Bronchial epithelial cell (primary cell): Measurements from ENCODE around the gene ENTPD2. TPM values are rescaled to one million over a fixed set of nuclear protein-coding genes. Genes with fewer than 3 reads are reported as not detected.

Experiments used
- DNase-seq: peaks from one replicate; pipeline ENCODE4 v3.0.0-alpha.2; 2010; ENCODE audit warnings: low read depth
- FAIRE-seq: peaks from 2 replicates; lab custom pipeline; 2011; peaks lifted over from hg19 to GRCh38; lab: Jason Lieb, UNC
- H3K27me3 ChIP-seq: 2 replicates; pipeline ENCODE4 v1.5.1; 2011; ENCODE audit warnings: low read length; ENCODE audit not compliant: control insufficient read depth, insufficient read depth
- H3K36me3 ChIP-seq: 2 replicates; pipeline ENCODE4 v1.5.1; 2011; ENCODE audit warnings: low read length; ENCODE audit not compliant: control insufficient read depth, insufficient read depth
- H3K4me3 ChIP-seq: 2 replicates; pipeline ENCODE4 v1.5.1; 2011; ENCODE audit warnings: mild to moderate bottlenecking, low read depth, low read length, control low read depth
- CTCF ChIP-seq: IDR thresholded peaks from 2 replicates; pipeline ENCODE4 v1.5.1; 2011; ENCODE audit warnings: mild to moderate bottlenecking, moderate library complexity, low read length, control low read depth, inconsistent platforms; ENCODE audit not compliant: insufficient read depth, severe bottlenecking
- total RNA-seq: library from RNA; depleted of rRNA; stranded (reverse); fragments of >200 nt; gene quantifications from 2 replicates; pipeline ENCODE4 v1.2.1, GENCODE V29; 2014

ENTPD2 gene
- total RNA-seq, 1 donor from 2014 or later, result 0.79 TPM

- H3K4me3 ChIP-seq, result no peak overlapping the region
- no peaks in the 10 kb centered on the region for H3K36me3 ChIP-seq
- DNase-seq (no peak), FAIRE-seq (no peak)
- no peak for TF ChIP-seq CTCF
- H3K27me3 ChIP-seq, result no peaks in the 10 kb centered on the region
Observed at GRCh38 chr9:137058521-137059234, 4.8 kb upstream of the ENTPD2 start.

GRCh38 chr9:137057545-137057944, 3.7 kb upstream of the ENTPD2 start:
- Histone ChIP-seq H3K4me3 (no peak overlapping the region), H3K36me3 (no peaks in the 10 kb centered on the region), H3K27me3 (peaks cover under 1% of the 10 kb centered on the region)
- TF ChIP-seq CTCF, result no peak
- no peak for DNase-seq
- no peak for FAIRE-seq

- no peaks in the 10 kb centered on the region for H3K36me3 ChIP-seq
- no peak overlapping the region for H3K4me3 ChIP-seq
- H3K27me3 ChIP-seq, result peaks cover 3% of the 10 kb centered on the region
- FAIRE-seq (peak; percentile 93), DNase-seq (no peak)
- TF ChIP-seq CTCF, result no peak
Observed at GRCh38 chr9:137056739-137057415, 3.0 kb upstream of the ENTPD2 start.

GRCh38 chr9:137055385-137056364, 1.8 kb upstream of the ENTPD2 start:
- no peak for DNase-seq
- Histone ChIP-seq H3K4me3 (no peak overlapping the region), H3K27me3 (peaks cover 3% of the 10 kb centered on the region), H3K36me3 (no peaks in the 10 kb centered on the region)
- no peak for TF ChIP-seq CTCF
- FAIRE-seq, result no peak

GRCh38 chr9:137054932-137055384, 1.1 kb upstream of the ENTPD2 start:
- H3K36me3 ChIP-seq, result no peaks in the 10 kb centered on the region
- DNase-seq, result no peak
- TF ChIP-seq CTCF, result no peak
- no peak for FAIRE-seq
- no peak overlapping the region for H3K4me3 ChIP-seq
- H3K27me3 ChIP-seq, result peaks cover 3% of the 10 kb centered on the region
